H1 (cell line): ENCODE results near the gene HOXC5. TPM values are rescaled to one million over a fixed set of nuclear protein-coding genes. Genes with fewer than 3 reads are reported as not detected.
"Not testable (repeated sequence)": the region's sequence is repeated elsewhere in the genome, so short reads cannot be mapped to it uniquely, and the experiment has no call there.

Experiments
- CTCF ChIA-PET: fragments of 300-600 bp; sonication (Branson Sonifier 250); formaldehyde crosslinking; loops from one replicate; lab custom pipeline; 2021; ENCODE audit not compliant: partially characterized antibody; lab: Charles Lee
- POLR2A ChIA-PET: fragments of 300-600 bp; sonication (Branson Sonifier 250); formaldehyde crosslinking; loops from one replicate; lab custom pipeline; 2021; ENCODE audit warnings: inconsistent platforms; ENCODE audit not compliant: partially characterized antibody; lab: Charles Lee
- DNase-seq, 2 experiments: peaks; one replicate each; pipeline versions ENCODE4 v3.0.0 to v3.0.0-alpha.2; 2010 to 2022; ENCODE audit warnings: low spot score in 2 of 2, low read depth in 1 of 2, mixed read lengths in 1 of 2
- FAIRE-seq: peaks from 2 replicates; lab custom pipeline; 2011; peaks lifted over from hg19 to GRCh38; lab: Jason Lieb, UNC
- H2AFZ ChIP-seq: 2 replicates; pipeline ENCODE4 v1.8.1; 2012; ENCODE audit warnings: low read length, inconsistent platforms
- H2AK5ac ChIP-seq: 2 replicates; pipeline ENCODE4 v1.6.1; 2013; ENCODE audit warnings: low read depth, low read length
- H2BK120ac ChIP-seq: replicated peaks from 2 replicates; pipeline ENCODE3; 2013; ENCODE audit warnings: low read depth, low read length, inconsistent platforms
- H2BK12ac ChIP-seq: 2 replicates; pipeline ENCODE4 v1.6.1; 2013; ENCODE audit warnings: low read depth, low read length
- H2BK15ac ChIP-seq: 2 replicates; pipeline ENCODE4 v1.6.1; 2013; ENCODE audit warnings: low read length
- H2BK20ac ChIP-seq: 2 replicates; pipeline ENCODE4 v1.6.1; 2013; ENCODE audit warnings: low read length
- H2BK5ac ChIP-seq: 2 replicates; pipeline ENCODE4 v1.6.1; 2013; ENCODE audit warnings: low read depth, low read length
- H3K14ac ChIP-seq: 2 replicates; pipeline ENCODE4 v1.6.1; 2013; ENCODE audit warnings: inconsistent platforms; ENCODE audit not compliant: insufficient read length
- H3K18ac ChIP-seq: 2 replicates; pipeline ENCODE4 v1.6.1; 2013; ENCODE audit warnings: low read length; ENCODE audit errors: extremely low read depth
- H3K23ac ChIP-seq: 2 replicates; pipeline ENCODE4 v1.6.1; 2013; ENCODE audit warnings: inconsistent platforms; ENCODE audit not compliant: insufficient read length
- H3K23me2 ChIP-seq: 2 replicates; pipeline ENCODE4 v1.6.1; 2013; ENCODE audit warnings: low read depth, low read length
- H3K27ac ChIP-seq: 2 replicates; pipeline ENCODE4 v1.6.1; 2011; ENCODE audit warnings: low read depth, low read length, inconsistent platforms
- H3K27me3 ChIP-seq, 4 experiments: replicated peaks in 1 of 4; 1 replicate in 1 of 4; 2 replicates in 3 of 4; pipeline versions ENCODE4 v1.6.1 to v1.8.1; 2011 to 2013; ENCODE audit warnings: low read length in 3 of 4, mild to moderate bottlenecking in 3 of 4, inconsistent platforms in 2 of 4, mixed read lengths in 2 of 4, moderate library complexity in 1 of 4; ENCODE audit not compliant: control insufficient read depth in 3 of 4, insufficient read depth in 3 of 4; ENCODE audit errors: extremely low read depth in 1 of 4
- H3K36me3 ChIP-seq, 4 experiments: 2 replicates each; pipeline versions ENCODE4 v1.6.1 to v1.8.1; 2011 to 2013; ENCODE audit warnings: mild to moderate bottlenecking in 4 of 4, low read length in 3 of 4, moderate library complexity in 2 of 4, control low read depth in 1 of 4, inconsistent platforms in 1 of 4; ENCODE audit not compliant: insufficient read depth in 4 of 4, control insufficient read depth in 2 of 4
- H3K4ac ChIP-seq: replicated peaks from 2 replicates; pipeline ENCODE3; 2013; ENCODE audit warnings: low read length, low read depth, mixed read lengths, inconsistent platforms; ENCODE audit not compliant: insufficient read length
- H3K4me1 ChIP-seq, 4 experiments: replicated peaks in 1 of 4; 1 replicate in 1 of 4; 2 replicates in 3 of 4; pipeline versions ENCODE4 v1.6.1 to v1.8.1; 2011 to 2013; ENCODE audit warnings: low read length in 3 of 4, inconsistent platforms in 2 of 4, mixed read lengths in 1 of 4; ENCODE audit not compliant: insufficient read depth in 4 of 4, control insufficient read depth in 3 of 4
- H3K4me2 ChIP-seq, 2 experiments: 2 replicates each; pipeline versions ENCODE4 v1.6.1 to v1.8.1; 2011 to 2013; ENCODE audit warnings: low read depth in 2 of 2, low read length in 2 of 2, control low read depth in 1 of 2, inconsistent platforms in 1 of 2, mild to moderate bottlenecking in 1 of 2; ENCODE audit not compliant: insufficient read depth in 1 of 2
- H3K4me3 ChIP-seq, 4 experiments: fragments of 200-600, 300-600 bp in 1 of 4; sonication (generic), shearing (Covaris generic), sonication (Bioruptor Twin) in 1 of 4; 2 replicates each; pipeline versions ENCODE4 v1.5.1 to v1.8.1; 2011 to 2016; ENCODE audit warnings: low read length in 4 of 4, low read depth in 3 of 4, control low read depth in 2 of 4, inconsistent platforms in 2 of 4, mild to moderate bottlenecking in 2 of 4, mixed read lengths in 1 of 4, moderate library complexity in 1 of 4; ENCODE audit not compliant: insufficient read depth in 2 of 4; ENCODE audit errors: extremely low read depth in 1 of 4
- H3K56ac ChIP-seq: replicated peaks from 2 replicates; pipeline ENCODE3; 2013; ENCODE audit warnings: low read depth, mild to moderate bottlenecking, mixed read lengths, low read length, inconsistent platforms; ENCODE audit not compliant: insufficient read length
- H3K79me1 ChIP-seq: 2 replicates; pipeline ENCODE4 v1.6.1; 2013; ENCODE audit warnings: low read depth, low read length, control low read depth
- H3K79me2 ChIP-seq, 2 experiments: 2 replicates each; pipeline versions ENCODE4 v1.6.1 to v1.8.1; 2012 to 2013; ENCODE audit warnings: low read length in 2 of 2, mild to moderate bottlenecking in 2 of 2, inconsistent platforms in 1 of 2; ENCODE audit not compliant: insufficient read depth in 2 of 2, control insufficient read depth in 1 of 2
- H3K9ac ChIP-seq, 4 experiments: replicated peaks in 1 of 4; 1 replicate in 1 of 4; 2 replicates in 3 of 4; pipeline versions ENCODE4 v1.6.1 to v1.8.1; 2011 to 2013; ENCODE audit warnings: low read depth in 3 of 4, low read length in 3 of 4, control low read depth in 2 of 4, mild to moderate bottlenecking in 2 of 4, moderate library complexity in 2 of 4, inconsistent platforms in 1 of 4; ENCODE audit errors: extremely low read depth in 1 of 4
- H3K9me3 ChIP-seq, 2 experiments: 2 replicates each; pipeline versions ENCODE4 v1.6.1 to v1.8.1; 2012 to 2013; ENCODE audit warnings: mild to moderate bottlenecking in 2 of 2, moderate library complexity in 2 of 2, control low read depth in 1 of 2, inconsistent platforms in 1 of 2, low read depth in 1 of 2, low read length in 1 of 2, mixed read lengths in 1 of 2; ENCODE audit not compliant: insufficient read depth in 2 of 2
- H4K20me1 ChIP-seq, 2 experiments: replicated peaks in 1 of 2; 2 replicates each; pipeline versions ENCODE3 to v1.8.1; 2011 to 2013; ENCODE audit warnings: inconsistent platforms in 2 of 2, low read length in 2 of 2, mild to moderate bottlenecking in 1 of 2; ENCODE audit not compliant: insufficient read depth in 2 of 2, control insufficient read depth in 1 of 2
- H4K5ac ChIP-seq: 2 replicates; pipeline ENCODE4 v1.6.1; 2013; ENCODE audit warnings: low read length, low read depth, mixed read lengths, inconsistent platforms; ENCODE audit not compliant: insufficient read length
- H4K8ac ChIP-seq: 2 replicates; pipeline ENCODE4 v1.8.0; 2013; ENCODE audit warnings: mild to moderate bottlenecking, moderate library complexity, low read length, inconsistent platforms; ENCODE audit not compliant: insufficient read depth; ENCODE audit errors: extremely low read depth
- H4K91ac ChIP-seq: replicated peaks from 2 replicates; pipeline ENCODE3; 2013; ENCODE audit warnings: low read length, mixed read lengths, inconsistent platforms; ENCODE audit not compliant: insufficient read length
- RNF2 ChIP-seq: fragments of 200-900, 300-1000 bp; sonication (generic); IDR thresholded peaks from 2 replicates; pipeline ENCODE4 v1.7.1; 2016; ENCODE audit warnings: borderline replicate concordance, low read depth, mild to moderate bottlenecking, antibody characterized with exemption, low read length; ENCODE audit not compliant: poor library complexity, severe bottlenecking; ENCODE audit errors: missing control alignments
- WGBS, 2 experiments: shearing (Covaris generic) in 1 of 2; methylation state at CpG; one replicate each; pipeline versions ENCODE4 v1.1.6 to v1.1.7; 2013 to 2015; ENCODE audit warnings: low lambda C conversion rate in 2 of 2, mixed read lengths in 2 of 2, inconsistent platforms in 1 of 2, low coverage in 1 of 2, missing lambda C conversion rate in 1 of 2; ENCODE audit not compliant: insufficient replicate concordance in 2 of 2, insufficient coverage in 1 of 2, insufficient read length in 1 of 2; ENCODE audit errors: extremely low coverage in 1 of 2, missing lambda C conversion rate in 1 of 2; 5-methylcytosine and 5-hydroxymethylcytosine counted together
- polyA plus RNA-seq, 7 experiments: library from polyadenylated mRNA; depleted of rRNA in 3 of 7; stranded (reverse) in 5 of 7; unstranded in 2 of 7; fragments of >200 nt in 5 of 7; fragments of 200-250 nt in 2 of 7; gene quantifications; 1 replicate in 5 of 7; 2 replicates in 1 of 7; 4 replicates in 1 of 7; pipeline versions ENCODE4 v1.2.1 to v1.2.3, GENCODE V29; 2011 to 2013; ENCODE audit warnings: missing spikeins in 2 of 7, mixed read lengths in 2 of 7
- total RNA-seq: library from RNA; stranded (reverse); fragmentation: NEBNext Ultra II Directional; extraction: Animal tissue kit (Norgen Biotek cat#: 25700); gene quantifications from 2 replicates; pipeline ENCODE4 v1.2.1, GENCODE V29; 2021

Gene HOXC5
- total and polyA plus RNA-seq, 2 of the 8 experiments (the other 6 are each of a cell fraction or from before 2014, with no cell fraction given), result not detected

GRCh38 chr12:54042033-54042432 is 9.2 kb downstream of the HOXC5 start:
- H2AFZ ChIP-seq, H2BK12ac ChIP-seq, H4K5ac ChIP-seq, H3K79me2 ChIP-seq, H2AK5ac ChIP-seq, H3K9me3 ChIP-seq, H3K23me2 ChIP-seq, H2BK20ac ChIP-seq, H3K56ac ChIP-seq, H4K8ac ChIP-seq, H3K4me1 ChIP-seq, H3K23ac ChIP-seq, POLR2A ChIA-PET, H4K91ac ChIP-seq, H2BK5ac ChIP-seq: not testable (repeated sequence)
- 62% methylated on average over 6 of the region's 6 CpGs; no CpG with 5 or more reads in 1 of the 2 experiments for WGBS, 2 experiments
- TF ChIP-seq RNF2, result peak; percentile 14
- TF ChIP-seq, all 59 proteins: peak for 1; not testable (repeated sequence) for 58
- peaks cover 95 to 100% (median 99%) of the 10 kb centered on the region in 4 experiments for H3K27me3 ChIP-seq
- not testable (repeated sequence) for H3K27ac ChIP-seq, H2BK120ac ChIP-seq, H3K4me3 ChIP-seq, H3K14ac ChIP-seq, H3K79me1 ChIP-seq, H3K4ac ChIP-seq, FAIRE-seq, DNase-seq, H3K4me2 ChIP-seq, H2BK15ac ChIP-seq, H3K18ac ChIP-seq, H3K36me3 ChIP-seq, H3K9ac ChIP-seq
- CTCF ChIA-PET, result interaction anchor here (0.7 to 20.0 kb wide), 10 partner anchors 9 to 295 kb away, joined by 3 to 339 read pairs (median 4); partner anchors contain the start of genes HOXC5 and SMUG1
- H4K20me1 ChIP-seq, result peaks cover 9 to 19% of the 10 kb centered on the region in 2 experiments
